ENCODE measurements around the gene ISCU.

Gene ISCU

GRCh38 chr12:108562348-108563135 is at the start of gene ISCU:
Gene ISCU (plus strand): TSS chr12:108562596. CDS start chr12:108562623, 27 bp downstream.
- peak; percentile 99 for DNase-seq (ENCODE audit: low spot score)

- no peak for DNase-seq (ENCODE audit: low spot score)
These were observed 47.9 kb upstream of the ISCU start for GRCh38 chr12:108514468-108514972.

GRCh38 chr12:108514973-108515814 is 47.2 kb upstream of the ISCU start, which contains the start of gene FICD:
Gene FICD (plus strand): TSS chr12:108515277. CDS start chr12:108516973, 1,696 bp downstream.
- DNase-seq (ENCODE audit: low spot score), result peak; percentile 98

GRCh38 chr12:108515916-108516315 is 46.5 kb upstream of the ISCU start:
- DNase-seq (ENCODE audit: low spot score), result peak; percentile 9

GRCh38 chr12:108516511-108517275 is 45.7 kb upstream of the ISCU start:
- no peak for DNase-seq (ENCODE audit: low spot score)

- DNase-seq (ENCODE audit: low spot score), result no peak
These were observed 44.9 kb upstream of the ISCU start for GRCh38 chr12:108517288-108518100.

GRCh38 chr12:108518101-108518715 is 44.2 kb upstream of the ISCU start:
- no peak for DNase-seq (ENCODE audit: low spot score)

GRCh38 chr12:108518716-108519496 is 43.5 kb upstream of the ISCU start:
- DNase-seq (ENCODE audit: low spot score), result no peak

- no peak for DNase-seq (ENCODE audit: low spot score)
These were observed 42.8 kb upstream of the ISCU start for GRCh38 chr12:108519558-108519957.

GRCh38 chr12:108523365-108523764 is 39.0 kb upstream of the ISCU start:
- DNase-seq (ENCODE audit: low spot score), result no peak

GRCh38 chr12:108525681-108526080 is 36.7 kb upstream of the ISCU start:
- DNase-seq (ENCODE audit: low spot score), result no peak

- DNase-seq (ENCODE audit: low spot score), result no peak
These were observed 35.8 kb upstream of the ISCU start for GRCh38 chr12:108526482-108527165.

GRCh38 chr12:108527166-108527496 is 35.3 kb upstream of the ISCU start:
- DNase-seq (ENCODE audit: low spot score), result no peak

GRCh38 chr12:108530161-108530560 is 32.2 kb upstream of the ISCU start:
- no peak for DNase-seq (ENCODE audit: low spot score)

GRCh38 chr12:108531929-108532848 is 30.2 kb upstream of the ISCU start:
- DNase-seq (ENCODE audit: low spot score), result no peak

GRCh38 chr12:108538146-108538545 is 24.2 kb upstream of the ISCU start:
- no peak for DNase-seq (ENCODE audit: low spot score)

GRCh38 chr12:108538616-108539195 is 23.7 kb upstream of the ISCU start:
- DNase-seq (ENCODE audit: low spot score), result no peak

GRCh38 chr12:108542320-108542719 is 20.1 kb upstream of the ISCU start:
- DNase-seq (ENCODE audit: low spot score), result no peak

Data from hematopoietic multipotent progenitor cell treated with erythropoietin and hydrocortisone succinate and interleukin-3 and kit ligand, for 17 days (in vitro differentiated cells).